ENCODE data around the gene RAB26. TPM values are rescaled to one million over a fixed set of nuclear protein-coding genes. Genes with fewer than 3 reads are reported as not detected.

The RAB26 gene
- polyA plus RNA-seq, 1 donor from 2014 or later: 4.9 TPM

DNA sequence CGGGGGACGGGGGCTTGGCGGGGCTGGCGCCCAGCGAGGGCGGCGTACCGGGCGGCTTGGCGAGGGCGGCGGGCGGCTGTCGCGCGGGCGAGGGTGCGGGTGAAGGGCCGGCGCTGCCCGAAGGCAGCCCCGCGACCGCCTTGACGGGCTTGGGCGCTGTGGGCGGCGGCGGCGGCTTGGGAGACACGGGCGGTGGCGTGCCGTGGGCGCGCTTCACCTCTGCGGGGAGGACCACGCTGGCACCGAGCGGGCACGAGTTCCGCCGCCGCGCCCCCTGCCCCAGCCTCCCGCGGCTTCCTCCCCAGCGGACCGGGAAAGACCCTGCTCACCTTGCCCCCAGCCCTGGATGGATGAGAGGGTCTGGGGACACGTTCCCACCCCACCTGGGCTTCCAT, 30.7 kb downstream of the RAB26 start:
- H3K79me2 ChIP-seq (replicated peaks; ENCODE audit: insufficient read depth, low read length): no peaks in the 10 kb centered on the region
- no peaks in the 10 kb centered on the region for H4K20me1 ChIP-seq (ENCODE audit: insufficient read depth)
- H3F3A ChIP-seq (ENCODE audit: insufficient read depth, low read length, poor library complexity, severe bottlenecking): no peaks in the 10 kb centered on the region
- H3K36me3 ChIP-seq (ENCODE audit: insufficient read depth, low read length): no peaks in the 10 kb centered on the region
- H3K9ac ChIP-seq (ENCODE audit: low read length): no peak overlapping the region
- H3K27me3 ChIP-seq (ENCODE audit: insufficient read depth, low read depth, low read length): no peaks in the 10 kb centered on the region
- no peak overlapping the region for H3K4me3 ChIP-seq (ENCODE audit: low read length)
- H3K9me2 ChIP-seq (ENCODE audit: insufficient read depth, low read length): no peaks in the 10 kb centered on the region
- TF ChIP-seq, protein P1, sequence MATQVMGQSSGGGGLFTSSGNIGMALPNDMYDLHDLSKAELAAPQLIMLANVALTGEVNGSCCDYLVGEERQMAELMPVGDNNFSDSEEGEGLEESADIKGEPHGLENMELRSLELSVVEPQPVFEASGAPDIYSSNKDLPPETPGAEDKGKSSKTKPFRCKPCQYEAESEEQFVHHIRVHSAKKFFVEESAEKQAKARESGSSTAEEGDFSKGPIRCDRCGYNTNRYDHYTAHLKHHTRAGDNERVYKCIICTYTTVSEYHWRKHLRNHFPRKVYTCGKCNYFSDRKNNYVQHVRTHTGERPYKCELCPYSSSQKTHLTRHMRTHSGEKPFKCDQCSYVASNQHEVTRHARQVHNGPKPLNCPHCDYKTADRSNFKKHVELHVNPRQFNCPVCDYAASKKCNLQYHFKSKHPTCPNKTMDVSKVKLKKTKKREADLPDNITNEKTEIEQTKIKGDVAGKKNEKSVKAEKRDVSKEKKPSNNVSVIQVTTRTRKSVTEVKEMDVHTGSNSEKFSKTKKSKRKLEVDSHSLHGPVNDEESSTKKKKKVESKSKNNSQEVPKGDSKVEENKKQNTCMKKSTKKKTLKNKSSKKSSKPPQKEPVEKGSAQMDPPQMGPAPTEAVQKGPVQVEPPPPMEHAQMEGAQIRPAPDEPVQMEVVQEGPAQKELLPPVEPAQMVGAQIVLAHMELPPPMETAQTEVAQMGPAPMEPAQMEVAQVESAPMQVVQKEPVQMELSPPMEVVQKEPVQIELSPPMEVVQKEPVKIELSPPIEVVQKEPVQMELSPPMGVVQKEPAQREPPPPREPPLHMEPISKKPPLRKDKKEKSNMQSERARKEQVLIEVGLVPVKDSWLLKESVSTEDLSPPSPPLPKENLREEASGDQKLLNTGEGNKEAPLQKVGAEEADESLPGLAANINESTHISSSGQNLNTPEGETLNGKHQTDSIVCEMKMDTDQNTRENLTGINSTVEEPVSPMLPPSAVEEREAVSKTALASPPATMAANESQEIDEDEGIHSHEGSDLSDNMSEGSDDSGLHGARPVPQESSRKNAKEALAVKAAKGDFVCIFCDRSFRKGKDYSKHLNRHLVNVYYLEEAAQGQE (IDR thresholded peaks at IDR 0.05; ENCODE audit: borderline replicate concordance): no peak
- TF ChIP-seq MXI1 (conservative IDR thresholded peaks at IDR 0.05; ENCODE audit: poor library complexity, severe bottlenecking): no peak
- TF ChIP-seq POLR2AphosphoS5 (IDR thresholded peaks at IDR 0.05): no peak
- TF ChIP-seq EP300 (conservative IDR thresholded peaks at IDR 0.05; ENCODE audit: poor library complexity, severe bottlenecking): no peak
- no peak for TF ChIP-seq CTCF (IDR thresholded peaks at IDR 0.05; ENCODE audit: poor library complexity, severe bottlenecking)
- no peak for TF ChIP-seq SMC3 (conservative IDR thresholded peaks at IDR 0.05; ENCODE audit: poor library complexity)
- TF ChIP-seq EZH2 (IDR thresholded peaks at IDR 0.05; ENCODE audit: borderline replicate concordance, insufficient read depth, low read length, poor library complexity, severe bottlenecking): no peak
- TF ChIP-seq RAD21 (conservative IDR thresholded peaks at IDR 0.05): no peak
- TF ChIP-seq TAF1 (IDR thresholded peaks at IDR 0.05; ENCODE audit: low read depth): no peak
- no peak overlapping the region for H3K4me2 ChIP-seq (ENCODE audit: low read length)
- H3K27ac ChIP-seq (ENCODE audit: low read length): no peak overlapping the region
- no peak overlapping the region for H2AFZ ChIP-seq (ENCODE audit: low read depth, low read length)
- no peaks in the 10 kb centered on the region for H3K9me3 ChIP-seq (ENCODE audit: low read length)

DNA sequence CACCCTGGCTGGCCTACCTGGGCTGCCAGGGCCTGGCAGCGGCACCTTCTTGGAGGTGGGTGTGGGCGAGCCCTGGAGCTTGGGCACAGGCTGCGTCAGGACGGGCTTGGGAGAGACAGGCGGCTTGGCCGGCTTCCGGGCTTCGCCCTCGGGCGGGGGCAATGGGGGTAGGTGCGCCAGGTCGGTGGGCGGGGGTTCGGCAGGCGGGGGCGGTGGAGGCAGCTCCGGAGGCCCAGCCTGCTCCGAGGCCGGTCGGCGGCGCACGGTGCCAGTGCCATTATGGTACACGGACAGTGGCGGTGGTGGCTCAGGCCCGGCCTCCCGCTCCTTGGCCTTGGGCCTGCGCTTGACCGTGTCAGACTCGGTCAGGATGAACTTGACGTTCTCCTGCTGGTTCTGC, 31.2 kb downstream of the RAB26 start:
- Histone ChIP-seq H3K9ac (ENCODE audit: low read length) (no peak overlapping the region), H3K36me3 (ENCODE audit: insufficient read depth, low read length) (no peaks in the 10 kb centered on the region), H3F3A (ENCODE audit: insufficient read depth, low read length, poor library complexity, severe bottlenecking) (no peaks in the 10 kb centered on the region), H3K9me3 (ENCODE audit: low read length) (no peaks in the 10 kb centered on the region), H4K20me1 (ENCODE audit: insufficient read depth) (no peaks in the 10 kb centered on the region), H3K4me2 (ENCODE audit: low read length) (no peak overlapping the region), H2AFZ (ENCODE audit: low read depth, low read length) (no peak overlapping the region), H3K79me2 (replicated peaks; ENCODE audit: insufficient read depth, low read length) (no peaks in the 10 kb centered on the region), H3K27ac (ENCODE audit: low read length) (no peak overlapping the region), H3K9me2 (ENCODE audit: insufficient read depth, low read length) (no peaks in the 10 kb centered on the region), H3K27me3 (ENCODE audit: insufficient read depth, low read depth, low read length) (no peaks in the 10 kb centered on the region), H3K4me3 (ENCODE audit: low read length) (no peak overlapping the region)
- TF ChIP-seq RAD21 (conservative IDR thresholded peaks at IDR 0.05) (no peak), MXI1 (conservative IDR thresholded peaks at IDR 0.05; ENCODE audit: poor library complexity, severe bottlenecking) (no peak), SMC3 (conservative IDR thresholded peaks at IDR 0.05; ENCODE audit: poor library complexity) (no peak), EP300 (conservative IDR thresholded peaks at IDR 0.05; ENCODE audit: poor library complexity, severe bottlenecking) (no peak), TAF1 (IDR thresholded peaks at IDR 0.05; ENCODE audit: low read depth) (no peak), EZH2 (IDR thresholded peaks at IDR 0.05; ENCODE audit: borderline replicate concordance, insufficient read depth, low read length, poor library complexity, severe bottlenecking) (no peak), CTCF (IDR thresholded peaks at IDR 0.05; ENCODE audit: poor library complexity, severe bottlenecking) (no peak), POLR2AphosphoS5 (IDR thresholded peaks at IDR 0.05) (no peak)
- TF ChIP-seq, protein P1 (IDR thresholded peaks at IDR 0.05; ENCODE audit: borderline replicate concordance): no peak
